Neural progenitor cell (in vitro differentiated cells): ENCODE data around the gene CDH18. TPM values are rescaled to one million over a fixed set of nuclear protein-coding genes. Genes with fewer than 3 reads are reported as not detected.
A peak's percentile ranks its signal among the peaks of the same experiment; 100 is the strongest.

Experiments used
- DNase-seq: peaks from one replicate; pipeline ENCODE4 v3.0.0-alpha.2; 2016; ENCODE audit warnings: low spot score
- H2AFZ ChIP-seq: fragments of 200-600 bp; sonication (generic); replicated peaks from 2 replicates; pipeline ENCODE4 v1.6.1; 2016; ENCODE audit warnings: antibody characterized with exemption
- H3F3A ChIP-seq: fragments of 200-600 bp; sonication (generic); 2 replicates; pipeline ENCODE4 v1.6.1; 2016; ENCODE audit warnings: antibody characterized with exemption, low read depth
- H3K27ac ChIP-seq: fragments of 200-600 bp; sonication (generic); 2 replicates; pipeline ENCODE4 v1.5.1; 2016; ENCODE audit warnings: mild to moderate bottlenecking
- H3K27me3 ChIP-seq: fragments of 200-600 bp; sonication (generic); 2 replicates; pipeline ENCODE4 v1.6.1; 2016; ENCODE audit warnings: mild to moderate bottlenecking, moderate library complexity
- H3K36me3 ChIP-seq: fragments of 200-600 bp; sonication (generic); 2 replicates; pipeline ENCODE4 v1.5.1; 2016
- H3K4me1 ChIP-seq: fragments of 200-600 bp; sonication (generic); 2 replicates; pipeline ENCODE4 v1.6.1; 2016; ENCODE audit warnings: mixed run types
- H3K4me2 ChIP-seq: fragments of 200-600 bp; sonication (generic); 2 replicates; pipeline ENCODE4 v1.6.1; 2016
- H3K4me3 ChIP-seq: fragments of 200-600 bp; sonication (generic); 2 replicates; pipeline ENCODE4 v1.5.1; 2016
- H3K79me2 ChIP-seq: fragments of 200-600 bp; sonication (generic); 2 replicates; pipeline ENCODE4 v1.6.1; 2016; ENCODE audit warnings: low read depth
- H3K9ac ChIP-seq: fragments of 200-600 bp; sonication (generic); 2 replicates; pipeline ENCODE4 v1.6.1; 2016
- H3K9me3 ChIP-seq: fragments of 200-600 bp; sonication (generic); 2 replicates; pipeline ENCODE4 v1.5.1; 2016; ENCODE audit warnings: low read depth
- H4K20me1 ChIP-seq: fragments of 200-600 bp; sonication (generic); 2 replicates; pipeline ENCODE4 v1.6.1; 2016; ENCODE audit warnings: low read depth
- H3K27ac Mint-ChIP-seq: 3 replicates; pipeline ENCODE4 v1.8.0; 2021; ENCODE audit warnings: mixed read lengths
- H3K27me3 Mint-ChIP-seq: 2 replicates; pipeline ENCODE4 v1.8.0; 2022; ENCODE audit warnings: low read depth, mild to moderate bottlenecking, inconsistent platforms, moderate library complexity, mixed read lengths; ENCODE audit not compliant: insufficient read depth
- H3K36me3 Mint-ChIP-seq: 3 replicates; pipeline ENCODE4 v1.8.0; 2021; ENCODE audit warnings: mixed read lengths
- H3K4me1 Mint-ChIP-seq: 3 replicates; pipeline ENCODE4 v1.8.0; 2021; ENCODE audit warnings: mixed read lengths
- H3K4me3 Mint-ChIP-seq: 3 replicates; pipeline ENCODE4 v1.8.0; 2021; ENCODE audit warnings: mild to moderate bottlenecking, moderate library complexity, mixed read lengths
- H3K9me3 Mint-ChIP-seq: 3 replicates; pipeline ENCODE4 v1.8.0; 2020; ENCODE audit warnings: mixed read lengths
- CTCF ChIP-seq: fragments of 200-600 bp; sonication (generic); IDR thresholded peaks from 2 replicates; pipeline ENCODE4 v1.5.1; 2017; ENCODE audit warnings: antibody characterized with exemption, mild to moderate bottlenecking
- EZH2 ChIP-seq: fragments of 200-600 bp; sonication (generic); IDR thresholded peaks from 2 replicates; pipeline ENCODE4 v1.6.1; 2017; ENCODE audit warnings: antibody characterized with exemption, mild to moderate bottlenecking, moderate library complexity
- EZH2phosphoT487 ChIP-seq: fragments of 200-600 bp; sonication (generic); IDR thresholded peaks from 2 replicates; pipeline ENCODE4 v1.6.1; 2017; ENCODE audit warnings: antibody characterized with exemption
- total RNA-seq: library from RNA; depleted of rRNA; stranded (reverse); fragments of >200 nt; gene quantifications from 2 replicates; pipeline ENCODE4 v1.2.3, GENCODE V29; 2015; ENCODE audit warnings: low replicate concordance

The CDH18 gene
- total RNA-seq, 1 donor from 2014 or later, result 0.58 TPM

DNA sequence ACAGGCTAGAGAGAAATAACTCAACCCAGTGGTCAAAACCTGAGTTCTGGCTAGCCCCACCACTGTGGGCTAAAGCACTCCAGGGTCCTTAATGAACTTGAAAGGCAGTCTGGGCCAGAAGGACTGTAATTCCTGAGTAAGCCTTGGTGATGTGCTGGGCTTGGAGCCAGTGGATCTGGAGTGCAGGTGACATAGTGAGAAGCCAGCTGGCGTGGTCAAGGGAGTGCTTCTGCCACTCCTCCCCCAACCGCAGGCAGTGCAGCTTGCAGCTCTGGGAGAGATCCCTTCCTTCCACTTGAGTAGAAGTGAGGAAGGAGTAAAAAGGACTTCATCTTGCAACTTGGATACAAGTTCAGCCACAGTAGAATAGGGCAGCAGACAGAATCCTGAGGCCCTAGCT, 424.0 kb downstream of the CDH18 start:
- Histone ChIP-seq H2AFZ (no peak overlapping the region), H3K9ac (no peak overlapping the region), H3F3A (no peaks in the 10 kb centered on the region), H3K4me3 (no peak overlapping the region), H3K27ac (no peak overlapping the region), H3K4me1 (no peaks in the 10 kb centered on the region), H3K9me3 (no peaks in the 10 kb centered on the region), H3K4me2 (no peak overlapping the region), H3K79me2 (no peaks in the 10 kb centered on the region), H3K36me3 (no peaks in the 10 kb centered on the region), H3K27me3 (no peaks in the 10 kb centered on the region), H4K20me1 (no peaks in the 10 kb centered on the region)
- Mint-ChIP-seq H3K36me3 (no peaks in the 10 kb centered on the region), H3K27ac (no peak overlapping the region), H3K4me3 (no peak overlapping the region), H3K9me3 (no peaks in the 10 kb centered on the region), H3K27me3 (peaks cover 2% of the 10 kb centered on the region), H3K4me1 (peaks cover 3% of the 10 kb centered on the region)
- no peak for TF ChIP-seq CTCF
- no peak for TF ChIP-seq EZH2
- no peak for TF ChIP-seq EZH2phosphoT487
- DNase-seq, result no peak

DNA sequence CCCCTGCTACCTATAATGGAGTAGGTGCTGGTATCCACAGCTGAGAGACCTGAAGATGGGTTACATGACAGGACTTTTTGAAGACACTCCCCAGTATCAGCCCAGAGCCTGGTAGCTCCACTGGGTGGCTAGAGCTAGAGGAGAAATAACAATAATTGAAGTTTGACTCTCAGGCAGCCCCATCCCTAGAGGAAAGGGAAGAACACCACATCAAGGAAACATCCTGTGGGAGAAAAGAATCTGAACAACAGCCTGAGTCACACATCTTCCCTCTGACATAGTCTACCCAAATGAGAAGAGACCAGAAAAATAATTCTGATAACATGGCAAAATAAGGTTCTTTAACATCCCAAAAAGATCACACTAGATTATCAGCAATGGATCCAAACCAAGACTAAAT, 432.1 kb downstream of the CDH18 start:
- TF ChIP-seq EZH2 (no peak), CTCF (no peak), EZH2phosphoT487 (no peak)
- no peaks in the 10 kb centered on the region for H3K4me1 ChIP-seq

GRCh38 chr5:19555436-19555835, 432.6 kb downstream of the CDH18 start:
- peak overlapping the region; percentile 26 for H2AFZ ChIP-seq

More for the DNA sequence above, 432.1 kb downstream of the CDH18 start:
- Mint-ChIP-seq H3K27ac (no peak overlapping the region), H3K36me3 (no peaks in the 10 kb centered on the region), H3K27me3 (peaks cover 2% of the 10 kb centered on the region), H3K4me3 (no peak overlapping the region), H3K4me1 (no peaks in the 10 kb centered on the region), H3K9me3 (no peaks in the 10 kb centered on the region)
- Histone ChIP-seq H3K27me3 (no peaks in the 10 kb centered on the region), H3K9me3 (no peaks in the 10 kb centered on the region), H3K79me2 (no peaks in the 10 kb centered on the region), H4K20me1 (no peaks in the 10 kb centered on the region), H3K4me2 (no peak overlapping the region), H3K36me3 (no peaks in the 10 kb centered on the region), H3K4me3 (no peak overlapping the region), H3K27ac (no peak overlapping the region), H3K9ac (no peak overlapping the region), H2AFZ (peak overlapping the region; percentile 26), H3F3A (no peaks in the 10 kb centered on the region)
- no peak for DNase-seq

More at GRCh38 chr5:19555436-19555835, 432.6 kb downstream of the CDH18 start:
- H3K9me3 Mint-ChIP-seq, result no peaks in the 10 kb centered on the region
- H3K4me3 ChIP-seq, result no peak overlapping the region
- no peaks in the 10 kb centered on the region for H3K27me3 ChIP-seq
- TF ChIP-seq EZH2phosphoT487, result no peak
- TF ChIP-seq EZH2, result no peak
- no peak for TF ChIP-seq CTCF
- H4K20me1 ChIP-seq, result no peaks in the 10 kb centered on the region
- no peaks in the 10 kb centered on the region for H3K36me3 ChIP-seq
- no peak overlapping the region for H3K9ac ChIP-seq
- no peaks in the 10 kb centered on the region for H3F3A ChIP-seq
- no peak overlapping the region for H3K4me2 ChIP-seq
- no peak overlapping the region for H3K4me3 Mint-ChIP-seq
- H3K27me3 Mint-ChIP-seq, result peaks cover 2% of the 10 kb centered on the region
- no peak overlapping the region for H3K27ac ChIP-seq
- no peaks in the 10 kb centered on the region for H3K9me3 ChIP-seq
- no peak overlapping the region for H3K27ac Mint-ChIP-seq
- no peaks in the 10 kb centered on the region for H3K4me1 Mint-ChIP-seq
- no peaks in the 10 kb centered on the region for H3K36me3 Mint-ChIP-seq
- H3K79me2 ChIP-seq, result no peaks in the 10 kb centered on the region
- peak; percentile 13 for DNase-seq
- H3K4me1 ChIP-seq, result no peaks in the 10 kb centered on the region
